Transverse colon (tissue), 4 donors: Measurements from ENCODE around the gene TOGARAM2.

Experiments
- EP300 ChIP-seq: sonication (generic); formaldehyde crosslinking; IDR thresholded peaks from one replicate; pipeline ENCODE4 v1.6.1; 2017; ENCODE audit warnings: antibody characterized with exemption, low read depth
- POLR2A ChIP-seq: fragments of 450-650 bp; IDR thresholded peaks from one replicate; pipeline ENCODE4 v1.6.1; 2016; ENCODE audit warnings: antibody characterized with exemption, mild to moderate bottlenecking, moderate library complexity
- POLR2AphosphoS5 ChIP-seq, 3 donors: sonication (generic); formaldehyde crosslinking; IDR thresholded peaks; one replicate each; pipeline ENCODE4 v1.6.1; 2016; ENCODE audit warnings: antibody characterized with exemption in 3 of 3
- TF ChIP-seq, protein P1 (sequence below), 5 experiments: fragments of 200-600 bp in 3 of 5; fragments of 450-650 bp in 2 of 5; sonication (generic) in 3 of 5; IDR thresholded peaks; 1 replicate in 2 of 5; 2 replicates in 3 of 5; pipeline ENCODE4 v1.5.1; 2016 to 2017; ENCODE audit warnings: antibody characterized with exemption in 5 of 5, inconsistent platforms in 3 of 5, mild to moderate bottlenecking in 2 of 5, moderate library complexity in 1 of 5

- TF ChIP-seq, protein P1, sequence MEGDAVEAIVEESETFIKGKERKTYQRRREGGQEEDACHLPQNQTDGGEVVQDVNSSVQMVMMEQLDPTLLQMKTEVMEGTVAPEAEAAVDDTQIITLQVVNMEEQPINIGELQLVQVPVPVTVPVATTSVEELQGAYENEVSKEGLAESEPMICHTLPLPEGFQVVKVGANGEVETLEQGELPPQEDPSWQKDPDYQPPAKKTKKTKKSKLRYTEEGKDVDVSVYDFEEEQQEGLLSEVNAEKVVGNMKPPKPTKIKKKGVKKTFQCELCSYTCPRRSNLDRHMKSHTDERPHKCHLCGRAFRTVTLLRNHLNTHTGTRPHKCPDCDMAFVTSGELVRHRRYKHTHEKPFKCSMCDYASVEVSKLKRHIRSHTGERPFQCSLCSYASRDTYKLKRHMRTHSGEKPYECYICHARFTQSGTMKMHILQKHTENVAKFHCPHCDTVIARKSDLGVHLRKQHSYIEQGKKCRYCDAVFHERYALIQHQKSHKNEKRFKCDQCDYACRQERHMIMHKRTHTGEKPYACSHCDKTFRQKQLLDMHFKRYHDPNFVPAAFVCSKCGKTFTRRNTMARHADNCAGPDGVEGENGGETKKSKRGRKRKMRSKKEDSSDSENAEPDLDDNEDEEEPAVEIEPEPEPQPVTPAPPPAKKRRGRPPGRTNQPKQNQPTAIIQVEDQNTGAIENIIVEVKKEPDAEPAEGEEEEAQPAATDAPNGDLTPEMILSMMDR (IDR thresholded peaks at IDR 0.05), result no peak
- TF ChIP-seq POLR2AphosphoS5 (IDR thresholded peaks at IDR 0.05), result no peak
- no peak for TF ChIP-seq POLR2A
- TF ChIP-seq EP300, result no peak
These were observed 116.5 kb downstream of the TOGARAM2 start for GRCh38 chr2:29097569-29097968.
